ENCODE measurements around the gene SULT1A3. TPM values are rescaled to one million over a fixed set of nuclear protein-coding genes. Genes with fewer than 3 reads are reported as not detected.

The SULT1A3 gene
- total and polyA plus RNA-seq, 2 donors (not counting 1 experiment from before 2014, with no cell fraction given): 33.2 to 36.8 TPM

DNA sequence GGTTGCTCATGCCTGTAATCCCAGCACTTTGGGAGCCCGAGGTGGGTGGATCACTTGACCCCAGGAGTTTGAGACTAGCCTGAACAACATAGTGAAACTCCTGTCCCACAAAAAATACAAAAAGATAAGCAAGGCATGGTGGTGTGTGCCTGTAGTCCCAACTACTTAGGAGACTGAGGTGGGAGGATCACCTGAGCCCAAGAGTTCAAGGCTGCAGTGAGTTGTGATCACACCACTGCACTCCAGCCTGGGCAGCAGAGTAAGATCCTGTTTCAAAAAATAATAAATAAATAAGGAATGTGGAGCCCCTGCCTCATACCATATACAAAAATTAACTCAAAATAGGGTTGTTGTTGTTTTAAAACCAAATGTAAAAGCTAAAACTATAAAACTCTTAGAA is 41.8 kb upstream of the SULT1A3 start:
- 100% methylated on average over 1 of the region's 1 CpG for WGBS (ENCODE audit: insufficient coverage)
- intact Hi-C loops (cut with micrococcal nuclease): no loop called here
- ATAC-seq (ENCODE audit: low read depth) (no peak), DNase-seq (no peak)
- no peaks in the 10 kb centered on the region for H3K9me3 ChIP-seq (ENCODE audit: control extremely low read depth in 1 of 3, control insufficient read depth in 2 of 3, insufficient read depth in 1 of 3, low read length in 2 of 3)
- H3K9me3 Mint-ChIP-seq (ENCODE audit: insufficient read depth): no peaks in the 10 kb centered on the region
- TF ChIP-seq EZH2 (IDR thresholded peaks at IDR 0.05; ENCODE audit: borderline replicate concordance, insufficient read depth, low read depth, low read length, poor library complexity, severe bottlenecking): no peak
- TF ChIP-seq, protein P1, sequence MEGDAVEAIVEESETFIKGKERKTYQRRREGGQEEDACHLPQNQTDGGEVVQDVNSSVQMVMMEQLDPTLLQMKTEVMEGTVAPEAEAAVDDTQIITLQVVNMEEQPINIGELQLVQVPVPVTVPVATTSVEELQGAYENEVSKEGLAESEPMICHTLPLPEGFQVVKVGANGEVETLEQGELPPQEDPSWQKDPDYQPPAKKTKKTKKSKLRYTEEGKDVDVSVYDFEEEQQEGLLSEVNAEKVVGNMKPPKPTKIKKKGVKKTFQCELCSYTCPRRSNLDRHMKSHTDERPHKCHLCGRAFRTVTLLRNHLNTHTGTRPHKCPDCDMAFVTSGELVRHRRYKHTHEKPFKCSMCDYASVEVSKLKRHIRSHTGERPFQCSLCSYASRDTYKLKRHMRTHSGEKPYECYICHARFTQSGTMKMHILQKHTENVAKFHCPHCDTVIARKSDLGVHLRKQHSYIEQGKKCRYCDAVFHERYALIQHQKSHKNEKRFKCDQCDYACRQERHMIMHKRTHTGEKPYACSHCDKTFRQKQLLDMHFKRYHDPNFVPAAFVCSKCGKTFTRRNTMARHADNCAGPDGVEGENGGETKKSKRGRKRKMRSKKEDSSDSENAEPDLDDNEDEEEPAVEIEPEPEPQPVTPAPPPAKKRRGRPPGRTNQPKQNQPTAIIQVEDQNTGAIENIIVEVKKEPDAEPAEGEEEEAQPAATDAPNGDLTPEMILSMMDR (IDR thresholded peaks at IDR 0.05): no peak
- H3K36me3 ChIP-seq (replicated peaks in 1 of 2; ENCODE audit: control extremely low read depth in 1 of 2, control insufficient read depth in 1 of 2, extremely low read depth in 1 of 2, insufficient read depth in 2 of 2, low read length in 1 of 2): no peaks in the 10 kb centered on the region
- no peaks in the 10 kb centered on the region for H4K20me1 ChIP-seq (ENCODE audit: control insufficient read depth, insufficient read depth, low read length, poor library complexity, severe bottlenecking)
- no peak overlapping the region for H3K27ac Mint-ChIP-seq
- ChIA-PET CTCF (interaction anchor here (0.6 to 1.0 kb wide), 3 partner anchors 9 to 408 kb away, joined by 3 read pairs; no protein-coding TSS in a partner anchor), POLR2A (no interaction called here)
- H3K27ac ChIP-seq (ENCODE audit: low read length in 2 of 2): no peak overlapping the region
- no peaks in the 10 kb centered on the region for H3K4me1 ChIP-seq (ENCODE audit: control insufficient read depth in 2 of 2, insufficient read depth in 2 of 2, low read length in 2 of 2)
- no peaks in the 10 kb centered on the region for H3K27me3 ChIP-seq (replicated peaks in 1 of 4; ENCODE audit: control extremely low read depth in 1 of 4, control insufficient read depth in 3 of 4, insufficient read depth in 4 of 4, low read length in 3 of 4)
- no peak overlapping the region for H2AFZ ChIP-seq (ENCODE audit: insufficient read depth, low read depth, low read length, poor library complexity, severe bottlenecking)
- H3K4me1 Mint-ChIP-seq: no peaks in the 10 kb centered on the region
- H3K27me3 Mint-ChIP-seq: no peaks in the 10 kb centered on the region
- no peak overlapping the region for H3K4me3 ChIP-seq (ENCODE audit: control extremely low read depth in 1 of 5, extremely low read depth in 1 of 5, insufficient read depth in 1 of 5, low read depth in 2 of 5, low read length in 4 of 5)
- H3K4me3 Mint-ChIP-seq: no peak overlapping the region
- H3K4me2 ChIP-seq (replicated peaks; ENCODE audit: low read depth, low read length, poor library complexity, severe bottlenecking): no peak overlapping the region
- no peak overlapping the region for H3K9ac ChIP-seq (ENCODE audit: low read length)
- H3K79me2 ChIP-seq (ENCODE audit: control insufficient read depth, insufficient read depth, low read length): no peaks in the 10 kb centered on the region

DNA sequence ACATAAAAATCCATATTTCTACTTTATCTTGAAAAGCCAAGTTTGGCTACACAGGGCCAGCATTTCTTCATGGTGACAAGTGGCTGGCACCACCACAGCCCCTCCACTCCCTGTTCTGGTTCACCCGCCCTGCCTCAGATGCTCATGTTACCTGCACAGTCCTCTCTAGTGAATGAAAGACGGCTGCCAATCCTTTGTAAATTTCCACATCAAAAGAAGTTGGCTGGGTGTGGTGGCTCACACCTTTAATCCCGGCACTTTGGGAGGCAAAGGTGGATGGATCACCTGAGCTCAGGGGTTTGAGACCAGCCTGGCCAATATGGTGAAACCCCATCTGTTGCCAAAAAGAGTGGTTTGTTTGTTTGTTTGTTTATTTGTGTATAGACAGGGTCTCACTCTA is 35.5 kb upstream of the SULT1A3 start:
- POLR2A ChIA-PET: no interaction called here
- Histone ChIP-seq H3K9me3 (ENCODE audit: control extremely low read depth in 1 of 3, control insufficient read depth in 2 of 3, insufficient read depth in 1 of 3, low read length in 2 of 3) (no peaks in the 10 kb centered on the region), H3K36me3 (replicated peaks in 1 of 2; ENCODE audit: control extremely low read depth in 1 of 2, control insufficient read depth in 1 of 2, extremely low read depth in 1 of 2, insufficient read depth in 2 of 2, low read length in 1 of 2) (no peaks in the 10 kb centered on the region), H3K27me3 (replicated peaks in 1 of 4; ENCODE audit: control extremely low read depth in 1 of 4, control insufficient read depth in 3 of 4, insufficient read depth in 4 of 4, low read length in 3 of 4) (no peaks in the 10 kb centered on the region), H3K4me3 (ENCODE audit: control extremely low read depth in 1 of 5, extremely low read depth in 1 of 5, insufficient read depth in 1 of 5, low read depth in 2 of 5, low read length in 4 of 5) (no peak overlapping the region), H3K4me1 (ENCODE audit: control insufficient read depth in 2 of 2, insufficient read depth in 2 of 2, low read length in 2 of 2) (peaks cover 21 to 28% of the 10 kb centered on the region in 2 donors), H3K27ac (ENCODE audit: low read length in 2 of 2) (no peak overlapping the region), H3K79me2 (ENCODE audit: control insufficient read depth, insufficient read depth, low read length) (no peaks in the 10 kb centered on the region), H2AFZ (ENCODE audit: insufficient read depth, low read depth, low read length, poor library complexity, severe bottlenecking) (no peak overlapping the region), H4K20me1 (ENCODE audit: control insufficient read depth, insufficient read depth, low read length, poor library complexity, severe bottlenecking) (no peaks in the 10 kb centered on the region), H3K4me2 (replicated peaks; ENCODE audit: low read depth, low read length, poor library complexity, severe bottlenecking) (no peak overlapping the region), H3K9ac (ENCODE audit: low read length) (no peak overlapping the region)
- Mint-ChIP-seq H3K4me3 (no peak overlapping the region), H3K27me3 (no peaks in the 10 kb centered on the region), H3K4me1 (peaks cover 25% of the 10 kb centered on the region), H3K27ac (no peak overlapping the region), H3K9me3 (ENCODE audit: insufficient read depth) (no peaks in the 10 kb centered on the region)
- DNase-seq (no peak), ATAC-seq (ENCODE audit: low read depth) (no peak)
- 100% methylated on average over 2 of the region's 3 CpGs for WGBS (ENCODE audit: insufficient coverage)
- intact Hi-C loops (cut with micrococcal nuclease): no loop called here
- CTCF ChIA-PET: no interaction called here
- TF ChIP-seq, protein P1 (IDR thresholded peaks at IDR 0.05): no peak
- no peak for TF ChIP-seq EZH2 (IDR thresholded peaks at IDR 0.05; ENCODE audit: borderline replicate concordance, insufficient read depth, low read depth, low read length, poor library complexity, severe bottlenecking)
